Measurements from ENCODE around the gene ESAM. TPM values are rescaled to one million over a fixed set of nuclear protein-coding genes. Genes with fewer than 3 reads are reported as not detected.

ESAM gene
- total RNA-seq, 1 donor from 2014 or later: 0.85 TPM

GRCh38 chr11:124728134-124728533 lies 34.0 kb downstream of the ESAM start:
- no peak for DNase-seq (ENCODE audit: low spot score in 2 of 2, unreplicated experiment in 2 of 2)
- peaks cover 16% of the 10 kb centered on the region for H3K4me1 Mint-ChIP-seq
- no peak for TF ChIP-seq CTCF (IDR thresholded peaks at IDR 0.05; ENCODE audit: unreplicated experiment)
- peaks cover 59% of the 10 kb centered on the region for H3K27me3 Mint-ChIP-seq (ENCODE audit: low read depth)
- no peak overlapping the region for H3K27ac Mint-ChIP-seq
- no peak overlapping the region for H3K4me3 Mint-ChIP-seq
- no peaks in the 10 kb centered on the region for H3K9me3 Mint-ChIP-seq
- no peaks in the 10 kb centered on the region for H3K36me3 Mint-ChIP-seq

- peaks cover 63% of the 10 kb centered on the region for H3K27me3 Mint-ChIP-seq (ENCODE audit: low read depth)
- DNase-seq (ENCODE audit: low spot score in 2 of 2, unreplicated experiment in 2 of 2): no peak
- H3K4me3 Mint-ChIP-seq: no peak overlapping the region
- no peak overlapping the region for H3K27ac Mint-ChIP-seq
- peaks cover 21% of the 10 kb centered on the region for H3K4me1 Mint-ChIP-seq
- no peak for TF ChIP-seq CTCF (IDR thresholded peaks at IDR 0.05; ENCODE audit: unreplicated experiment)
- no peaks in the 10 kb centered on the region for H3K36me3 Mint-ChIP-seq
- no peaks in the 10 kb centered on the region for H3K9me3 Mint-ChIP-seq
Measured at GRCh38 chr11:124727474-124727873, 34.6 kb downstream of the ESAM start.

GRCh38 chr11:124725719-124726105 lies 36.4 kb downstream of the ESAM start:
- Mint-ChIP-seq H3K4me1 (peaks cover 21% of the 10 kb centered on the region), H3K27me3 (ENCODE audit: low read depth) (peaks cover 72% of the 10 kb centered on the region), H3K4me3 (no peak overlapping the region), H3K36me3 (no peaks in the 10 kb centered on the region), H3K9me3 (no peaks in the 10 kb centered on the region), H3K27ac (no peak overlapping the region)
- no peak for TF ChIP-seq CTCF (IDR thresholded peaks at IDR 0.05; ENCODE audit: unreplicated experiment)
- DNase-seq (ENCODE audit: low spot score in 2 of 2, unreplicated experiment in 2 of 2): no peak

- Mint-ChIP-seq H3K27me3 (ENCODE audit: low read depth) (peaks cover 74% of the 10 kb centered on the region), H3K9me3 (no peaks in the 10 kb centered on the region), H3K27ac (no peak overlapping the region), H3K36me3 (no peaks in the 10 kb centered on the region), H3K4me1 (peaks cover 21% of the 10 kb centered on the region), H3K4me3 (no peak overlapping the region)
- TF ChIP-seq CTCF (IDR thresholded peaks at IDR 0.05; ENCODE audit: unreplicated experiment): no peak
- DNase-seq (ENCODE audit: low spot score in 2 of 2, unreplicated experiment in 2 of 2): no peak
Measured at GRCh38 chr11:124724979-124725718, 36.9 kb downstream of the ESAM start.

DNA sequence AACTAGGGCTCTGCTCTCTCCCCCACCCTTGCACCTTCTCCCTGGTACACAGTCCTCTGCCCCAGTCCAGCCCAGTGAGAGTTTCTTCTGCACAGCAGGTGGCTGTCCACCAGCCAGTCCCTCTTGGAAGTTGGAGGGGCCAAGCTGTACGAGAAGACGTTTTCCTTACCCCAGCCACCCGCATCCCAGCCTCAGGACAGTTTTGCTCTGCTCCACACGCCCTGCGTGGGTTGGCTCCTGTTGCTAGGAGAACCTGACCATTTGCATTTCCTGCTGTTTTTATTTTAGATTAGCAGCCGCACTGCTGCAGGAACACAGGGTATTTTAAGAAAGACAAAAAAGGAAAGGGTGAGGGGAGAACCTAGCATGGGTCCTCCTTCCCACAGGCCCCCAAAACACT lies 39.9 kb downstream of the ESAM start:
- Mint-ChIP-seq H3K4me1 (peaks cover 36% of the 10 kb centered on the region), H3K9me3 (no peaks in the 10 kb centered on the region), H3K4me3 (no peak overlapping the region), H3K27me3 (ENCODE audit: low read depth) (peaks cover 92% of the 10 kb centered on the region), H3K27ac (no peak overlapping the region), H3K36me3 (no peaks in the 10 kb centered on the region)
- DNase-seq (ENCODE audit: low spot score in 2 of 2, unreplicated experiment in 2 of 2): no peak
- TF ChIP-seq CTCF (IDR thresholded peaks at IDR 0.05; ENCODE audit: unreplicated experiment): no peak

Measured in mesothelial cell of epicardium (in vitro differentiated cells).